GM18511 (cell line): ENCODE results near the gene JSRP1.
"Not testable (repeated sequence)": the region's sequence is repeated elsewhere in the genome, so short reads cannot be mapped to it uniquely, and the experiment has no call there.

Experiments used
- ATAC-seq: cut with Tn5 transposase; IDR thresholded peaks from one replicate; pipeline ENCODE4 v1.9.1; 2021; ENCODE audit warnings: mild to moderate bottlenecking, moderate library complexity; ENCODE audit not compliant: unreplicated experiment

JSRP1 gene

GRCh38 chr19:2282062-2282861 lies 26.0 kb upstream of the JSRP1 start, which contains the start of gene PEAK3:
PEAK3 (minus strand) TSS chr19:2282175; CDS start chr19:2280931, 1,244 bp downstream.
- ATAC-seq, result no peak

- not testable (repeated sequence) for ATAC-seq
Observed at GRCh38 chr19:2281265-2282061, 25.2 kb upstream of the JSRP1 start.

GRCh38 chr19:2280633-2281264 lies 24.5 kb upstream of the JSRP1 start:
- no peak for ATAC-seq

GRCh38 chr19:2278459-2279158 lies 22.4 kb upstream of the JSRP1 start:
- no peak for ATAC-seq

- no peak for ATAC-seq
Observed at GRCh38 chr19:2277138-2277537, 20.9 kb upstream of the JSRP1 start.

- ATAC-seq, result no peak
Observed at GRCh38 chr19:2276429-2276986, 20.3 kb upstream of the JSRP1 start.

GRCh38 chr19:2275588-2276428 lies 19.6 kb upstream of the JSRP1 start:
- no peak for ATAC-seq

- ATAC-seq, result no peak
Observed at GRCh38 chr19:2274931-2275535, 18.8 kb upstream of the JSRP1 start.

GRCh38 chr19:2274185-2274711 lies 18.0 kb upstream of the JSRP1 start:
- no peak for ATAC-seq

GRCh38 chr19:2273356-2274184 lies 17.4 kb upstream of the JSRP1 start:
- peak; percentile 33 for ATAC-seq

- ATAC-seq, result no peak
Observed at GRCh38 chr19:2271234-2272103, 15.3 kb upstream of the JSRP1 start.

GRCh38 chr19:2270423-2271233 lies 14.4 kb upstream of the JSRP1 start:
- ATAC-seq, result no peak

- ATAC-seq, result no peak
Observed at GRCh38 chr19:2270157-2270422, 13.9 kb upstream of the JSRP1 start.

GRCh38 chr19:2269244-2270156 lies 13.3 kb upstream of the JSRP1 start:
- peak; percentile 59 for ATAC-seq

- ATAC-seq, result no peak
Observed at GRCh38 chr19:2268861-2269243, 12.6 kb upstream of the JSRP1 start.

GRCh38 chr19:2268480-2268830 lies 12.2 kb upstream of the JSRP1 start:
- no peak for ATAC-seq
